Nephron (organoid): ENCODE data around the gene STOX2.
A peak's percentile ranks its signal among the peaks of the same experiment; 100 is the strongest.

Experiments
- H3K27ac Mint-ChIP-seq, 3 experiments: 2 replicates each; pipeline ENCODE4 v1.8.0; 2020; ENCODE audit warnings: mixed read lengths in 3 of 3, mild to moderate bottlenecking in 2 of 3, moderate library complexity in 1 of 3
- H3K27me3 Mint-ChIP-seq: 2 replicates; pipeline ENCODE4 v1.8.0; 2021; ENCODE audit warnings: low read depth, mild to moderate bottlenecking, moderate library complexity, mixed read lengths
- H3K36me3 Mint-ChIP-seq: 2 replicates; pipeline ENCODE4 v1.8.0; 2020; ENCODE audit warnings: low read depth, mixed read lengths
- H3K4me1 Mint-ChIP-seq: 2 replicates; pipeline ENCODE4 v1.8.0; 2020; ENCODE audit warnings: mixed read lengths
- H3K4me3 Mint-ChIP-seq, 3 experiments: 2 replicates each; pipeline ENCODE4 v1.8.0; 2020; ENCODE audit warnings: mild to moderate bottlenecking in 3 of 3, mixed read lengths in 3 of 3, moderate library complexity in 2 of 3
- H3K9me3 Mint-ChIP-seq: 2 replicates; pipeline ENCODE4 v1.8.0; 2020; ENCODE audit warnings: mixed read lengths
- TF ChIP-seq, protein P1 (sequence below), 3 experiments: fragments of 200-600 bp; sonication (generic); IDR thresholded peaks; one replicate each; pipeline ENCODE4 v1.5.0; 2021; ENCODE audit warnings: antibody characterized with exemption in 3 of 3; ENCODE audit not compliant: unreplicated experiment in 3 of 3

Gene STOX2

DNA sequence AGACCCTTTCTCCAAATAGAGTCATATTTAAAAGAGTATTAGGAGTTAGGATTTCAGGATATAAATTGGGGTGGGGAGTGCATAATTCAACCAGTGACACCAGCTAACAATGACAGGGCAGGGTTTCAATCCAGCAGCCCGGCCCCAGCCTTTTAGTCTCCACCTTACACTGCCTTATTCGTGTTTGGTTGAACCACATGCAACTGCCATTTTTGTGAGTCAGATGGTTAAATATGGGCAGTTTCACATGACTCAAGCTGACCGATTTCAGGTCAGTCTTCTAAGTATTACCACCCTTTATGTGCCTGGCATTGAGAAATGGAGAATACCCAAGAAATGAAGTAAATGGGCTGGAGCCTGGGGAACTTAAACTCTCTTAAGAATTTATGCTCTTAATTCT lies 102.8 kb downstream of the STOX2 start:
- H3K4me1 Mint-ChIP-seq = peaks cover 12% of the 10 kb centered on the region
- no peak overlapping the region for H3K27ac Mint-ChIP-seq
- H3K36me3 Mint-ChIP-seq = peaks cover 68% of the 10 kb centered on the region
- peaks cover 2% of the 10 kb centered on the region for H3K9me3 Mint-ChIP-seq
- TF ChIP-seq, protein P1, sequence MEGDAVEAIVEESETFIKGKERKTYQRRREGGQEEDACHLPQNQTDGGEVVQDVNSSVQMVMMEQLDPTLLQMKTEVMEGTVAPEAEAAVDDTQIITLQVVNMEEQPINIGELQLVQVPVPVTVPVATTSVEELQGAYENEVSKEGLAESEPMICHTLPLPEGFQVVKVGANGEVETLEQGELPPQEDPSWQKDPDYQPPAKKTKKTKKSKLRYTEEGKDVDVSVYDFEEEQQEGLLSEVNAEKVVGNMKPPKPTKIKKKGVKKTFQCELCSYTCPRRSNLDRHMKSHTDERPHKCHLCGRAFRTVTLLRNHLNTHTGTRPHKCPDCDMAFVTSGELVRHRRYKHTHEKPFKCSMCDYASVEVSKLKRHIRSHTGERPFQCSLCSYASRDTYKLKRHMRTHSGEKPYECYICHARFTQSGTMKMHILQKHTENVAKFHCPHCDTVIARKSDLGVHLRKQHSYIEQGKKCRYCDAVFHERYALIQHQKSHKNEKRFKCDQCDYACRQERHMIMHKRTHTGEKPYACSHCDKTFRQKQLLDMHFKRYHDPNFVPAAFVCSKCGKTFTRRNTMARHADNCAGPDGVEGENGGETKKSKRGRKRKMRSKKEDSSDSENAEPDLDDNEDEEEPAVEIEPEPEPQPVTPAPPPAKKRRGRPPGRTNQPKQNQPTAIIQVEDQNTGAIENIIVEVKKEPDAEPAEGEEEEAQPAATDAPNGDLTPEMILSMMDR (IDR thresholded peaks at IDR 0.05; ENCODE audit: unreplicated experiment in 3 of 3) = no peak
- H3K27me3 Mint-ChIP-seq = no peaks in the 10 kb centered on the region
- no peak overlapping the region for H3K4me3 Mint-ChIP-seq

DNA sequence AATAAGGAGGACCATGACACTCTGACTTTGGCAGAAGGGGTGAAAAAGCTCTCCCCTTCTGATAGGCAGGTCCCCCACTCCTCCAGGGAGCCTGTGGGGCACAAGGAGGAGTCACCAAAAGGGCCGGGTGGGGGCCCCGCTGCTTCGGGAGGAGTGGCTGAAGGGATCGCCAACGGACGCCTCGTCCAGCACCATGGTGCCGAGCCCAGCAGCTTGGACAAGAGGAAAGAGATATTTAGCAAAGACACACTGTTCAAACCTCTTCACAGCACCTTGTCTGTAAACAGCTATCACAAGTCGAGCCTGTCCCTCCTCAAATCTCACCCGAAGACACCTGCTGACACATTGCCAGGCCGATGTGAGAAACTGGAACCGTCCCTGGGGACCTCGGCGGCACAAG lies 105.6 kb downstream of the STOX2 start:
- H3K4me3 Mint-ChIP-seq = no peak overlapping the region

DNA sequence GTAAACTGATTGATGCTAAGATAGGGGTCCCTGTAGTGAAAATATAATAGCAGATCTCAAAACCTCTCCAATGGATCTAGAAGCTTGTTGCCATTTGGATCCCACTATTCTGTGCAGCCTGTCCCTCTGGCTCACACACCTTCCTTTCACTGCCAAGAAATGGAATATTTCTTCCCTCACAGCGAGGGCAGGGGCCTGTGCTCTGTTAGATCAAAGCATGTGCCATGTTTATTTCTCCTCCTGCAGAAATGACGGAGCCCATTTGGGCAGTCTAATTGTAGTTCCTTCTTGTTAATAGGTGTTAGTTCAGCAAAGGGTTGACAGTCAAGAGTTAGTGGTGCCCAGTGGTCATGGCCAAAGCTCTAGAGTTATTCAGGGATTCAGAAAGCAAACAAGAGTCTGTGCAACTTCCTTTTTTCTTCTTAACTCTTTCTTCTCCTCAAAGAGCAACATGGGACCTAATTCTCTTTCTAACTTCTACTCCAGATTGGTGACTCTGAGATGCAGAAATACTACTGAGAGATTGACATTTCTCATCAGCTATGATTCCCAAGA lies 106.8 kb downstream of the STOX2 start:
- H3K36me3 Mint-ChIP-seq = peaks cover 66% of the 10 kb centered on the region
- TF ChIP-seq, protein P1 (IDR thresholded peaks at IDR 0.05; ENCODE audit: unreplicated experiment in 3 of 3) = no peak
- H3K4me3 Mint-ChIP-seq = no peak overlapping the region
- no peaks in the 10 kb centered on the region for H3K9me3 Mint-ChIP-seq
- peaks cover 23% of the 10 kb centered on the region for H3K4me1 Mint-ChIP-seq
- peak overlapping the region; percentile 12 to 80 (median 63) for H3K27ac Mint-ChIP-seq
- no peaks in the 10 kb centered on the region for H3K27me3 Mint-ChIP-seq

More for the DNA sequence above, 105.6 kb downstream of the STOX2 start:
- Mint-ChIP-seq H3K27ac (no peak overlapping the region), H3K27me3 (no peaks in the 10 kb centered on the region), H3K9me3 (peaks cover 2% of the 10 kb centered on the region), H3K4me1 (peaks cover 19% of the 10 kb centered on the region), H3K36me3 (peaks cover 64% of the 10 kb centered on the region)
- TF ChIP-seq, protein P1 (IDR thresholded peaks at IDR 0.05; ENCODE audit: unreplicated experiment in 3 of 3) = no peak

DNA sequence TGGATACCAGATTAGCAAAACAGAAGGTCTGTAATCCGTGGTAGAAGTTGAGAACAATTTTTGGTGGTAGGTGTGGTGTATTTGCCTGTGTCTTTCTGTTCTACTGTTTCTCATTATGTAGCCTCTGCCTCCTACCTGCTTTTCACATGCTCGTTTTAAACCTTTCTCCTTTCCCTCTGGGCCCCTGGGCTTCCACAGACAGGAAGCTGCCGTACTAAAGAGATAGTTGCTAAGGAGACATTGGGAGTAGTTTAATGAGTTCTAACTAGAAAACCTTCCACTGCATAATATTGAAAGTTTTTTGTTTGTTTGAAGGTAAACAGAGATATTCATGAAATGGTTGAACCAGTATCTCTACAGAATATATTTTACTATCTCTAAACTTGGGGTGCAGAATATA lies 107.8 kb downstream of the STOX2 start:
- Mint-ChIP-seq H3K36me3 (peaks cover 65% of the 10 kb centered on the region), H3K27me3 (no peaks in the 10 kb centered on the region), H3K9me3 (no peaks in the 10 kb centered on the region), H3K27ac (peak overlapping the region; percentile 62 to 80 (median 71)), H3K4me3 (peak overlapping the region in 2 of 3 experiments; percentile 1 to 31), H3K4me1 (peaks cover 33% of the 10 kb centered on the region)
- TF ChIP-seq, protein P1 (IDR thresholded peaks at IDR 0.05; ENCODE audit: unreplicated experiment in 3 of 3) = no peak

DNA sequence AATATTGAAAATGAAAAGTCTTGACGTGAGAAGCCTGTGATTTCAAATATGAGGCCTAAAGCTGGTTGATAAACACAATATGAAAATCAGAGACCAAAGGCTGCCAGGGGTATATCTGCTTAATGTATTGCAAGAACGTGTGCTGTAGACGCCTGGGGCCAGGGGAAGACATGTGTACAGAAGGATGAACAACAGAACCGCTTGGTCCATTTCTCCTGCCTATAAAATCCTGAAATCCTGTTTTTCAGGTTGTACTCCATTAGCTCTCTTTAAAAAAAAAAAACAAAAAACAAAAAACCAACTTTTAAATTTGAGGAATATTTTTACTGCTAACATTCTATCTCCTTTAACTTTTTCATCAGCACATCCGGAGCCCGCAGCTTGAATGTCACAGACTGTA lies 109.2 kb downstream of the STOX2 start:
- H3K27me3 Mint-ChIP-seq = no peaks in the 10 kb centered on the region

More for the DNA sequence above, 109.2 kb downstream of the STOX2 start:
- TF ChIP-seq, protein P1 (IDR thresholded peaks at IDR 0.05; ENCODE audit: unreplicated experiment in 3 of 3) = no peak
- Mint-ChIP-seq H3K4me3 (no peak overlapping the region), H3K4me1 (peaks cover 43% of the 10 kb centered on the region), H3K9me3 (peaks cover 3% of the 10 kb centered on the region), H3K36me3 (peaks cover 58% of the 10 kb centered on the region), H3K27ac (peak overlapping the region in 1 of 3 experiments; percentile 29)
